Glutamatergic neuron (in vitro differentiated cells): Measurements from ENCODE around the gene JARID2. TPM values are rescaled to one million over a fixed set of nuclear protein-coding genes. Genes with fewer than 3 reads are reported as not detected.

Experiments used
- DNase-seq: peaks from one replicate; pipeline ENCODE4 v3.0.0; 2022
- H3K27ac Mint-ChIP-seq: one replicate; pipeline ENCODE4 v1.8.0; 2020; ENCODE audit warnings: mild to moderate bottlenecking, mixed read lengths, inconsistent platforms; ENCODE audit not compliant: unreplicated experiment
- H3K27me3 Mint-ChIP-seq: one replicate; pipeline ENCODE4 v1.8.0; 2020; ENCODE audit warnings: mild to moderate bottlenecking, moderate library complexity, mixed read lengths, inconsistent platforms; ENCODE audit not compliant: unreplicated experiment
- H3K36me3 Mint-ChIP-seq: one replicate; pipeline ENCODE4 v1.8.0; 2020; ENCODE audit warnings: mild to moderate bottlenecking, mixed read lengths, inconsistent platforms; ENCODE audit not compliant: unreplicated experiment
- H3K4me1 Mint-ChIP-seq: one replicate; pipeline ENCODE4 v1.8.0; 2020; ENCODE audit warnings: mild to moderate bottlenecking, low read depth, mixed read lengths, inconsistent platforms; ENCODE audit not compliant: unreplicated experiment
- H3K4me3 Mint-ChIP-seq: one replicate; pipeline ENCODE4 v1.8.0; 2020; ENCODE audit warnings: mild to moderate bottlenecking, mixed read lengths, inconsistent platforms; ENCODE audit not compliant: unreplicated experiment
- H3K9me3 Mint-ChIP-seq: one replicate; pipeline ENCODE4 v1.8.0; 2020; ENCODE audit warnings: mild to moderate bottlenecking, moderate library complexity, mixed read lengths, inconsistent platforms; ENCODE audit not compliant: unreplicated experiment
- total RNA-seq: library from RNA; stranded (reverse); fragmentation: NEBNext Ultra II Directional; extraction: Animal tissue kit (Norgen Biotek cat#: 25700); gene quantifications from one replicate; pipeline ENCODE4 v1.2.1, GENCODE V29; 2021; ENCODE audit not compliant: unreplicated experiment
- TF ChIP-seq, protein P1 (sequence below): fragments of 200-600 bp; sonication (generic); IDR thresholded peaks from one replicate; pipeline ENCODE4 v1.5.0; 2021; ENCODE audit not compliant: partially characterized antibody, unreplicated experiment

Gene JARID2
- total RNA-seq, 1 donor from 2014 or later = 83.8 TPM

- TF ChIP-seq, protein P1, sequence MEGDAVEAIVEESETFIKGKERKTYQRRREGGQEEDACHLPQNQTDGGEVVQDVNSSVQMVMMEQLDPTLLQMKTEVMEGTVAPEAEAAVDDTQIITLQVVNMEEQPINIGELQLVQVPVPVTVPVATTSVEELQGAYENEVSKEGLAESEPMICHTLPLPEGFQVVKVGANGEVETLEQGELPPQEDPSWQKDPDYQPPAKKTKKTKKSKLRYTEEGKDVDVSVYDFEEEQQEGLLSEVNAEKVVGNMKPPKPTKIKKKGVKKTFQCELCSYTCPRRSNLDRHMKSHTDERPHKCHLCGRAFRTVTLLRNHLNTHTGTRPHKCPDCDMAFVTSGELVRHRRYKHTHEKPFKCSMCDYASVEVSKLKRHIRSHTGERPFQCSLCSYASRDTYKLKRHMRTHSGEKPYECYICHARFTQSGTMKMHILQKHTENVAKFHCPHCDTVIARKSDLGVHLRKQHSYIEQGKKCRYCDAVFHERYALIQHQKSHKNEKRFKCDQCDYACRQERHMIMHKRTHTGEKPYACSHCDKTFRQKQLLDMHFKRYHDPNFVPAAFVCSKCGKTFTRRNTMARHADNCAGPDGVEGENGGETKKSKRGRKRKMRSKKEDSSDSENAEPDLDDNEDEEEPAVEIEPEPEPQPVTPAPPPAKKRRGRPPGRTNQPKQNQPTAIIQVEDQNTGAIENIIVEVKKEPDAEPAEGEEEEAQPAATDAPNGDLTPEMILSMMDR = no peak
- Mint-ChIP-seq H3K36me3 (no peaks in the 10 kb centered on the region), H3K27ac (no peak overlapping the region), H3K4me3 (no peak overlapping the region), H3K9me3 (peaks cover 9% of the 10 kb centered on the region), H3K4me1 (peaks cover 44% of the 10 kb centered on the region), H3K27me3 (peaks cover 16% of the 10 kb centered on the region)
- no peak for DNase-seq
Measured at GRCh38 chr6:15504040-15504495, 258.2 kb downstream of the JARID2 start.

- Mint-ChIP-seq H3K27me3 (peaks cover 14% of the 10 kb centered on the region), H3K4me3 (no peak overlapping the region), H3K9me3 (peaks cover 10% of the 10 kb centered on the region), H3K27ac (no peak overlapping the region), H3K4me1 (peaks cover 39% of the 10 kb centered on the region), H3K36me3 (no peaks in the 10 kb centered on the region)
- TF ChIP-seq, protein P1 = no peak
- no peak for DNase-seq
Measured at GRCh38 chr6:15504581-15505350, 258.9 kb downstream of the JARID2 start.

DNA sequence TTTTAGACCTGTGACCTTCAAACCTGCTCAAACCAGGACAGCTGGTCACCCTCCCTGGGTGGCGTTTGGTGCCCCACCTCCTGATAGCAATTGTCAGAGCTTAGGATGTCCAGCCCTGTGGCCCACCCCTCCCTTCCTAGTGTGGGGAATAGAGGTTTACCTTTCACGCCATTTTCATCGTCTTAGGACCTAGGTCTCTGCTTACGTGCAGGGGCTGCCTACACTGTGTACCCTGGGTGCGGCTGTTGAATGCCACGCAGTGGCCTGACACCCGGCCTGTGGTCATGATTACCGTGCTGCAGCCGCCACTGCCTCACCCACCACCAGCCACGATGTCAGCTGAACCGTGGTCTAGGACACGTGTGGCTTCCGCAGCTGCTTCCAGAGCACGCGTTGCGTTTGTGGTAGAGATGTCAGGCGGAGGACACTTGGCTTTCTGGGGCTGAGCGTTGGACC, 259.6 kb downstream of the JARID2 start:
- TF ChIP-seq, protein P1 = no peak
- Mint-ChIP-seq H3K27me3 (peaks cover 11% of the 10 kb centered on the region), H3K4me3 (no peak overlapping the region), H3K27ac (no peak overlapping the region), H3K36me3 (no peaks in the 10 kb centered on the region), H3K9me3 (peaks cover 10% of the 10 kb centered on the region), H3K4me1 (peaks cover 34% of the 10 kb centered on the region)
- DNase-seq = no peak

GRCh38 chr6:15506066-15506465, 260.2 kb downstream of the JARID2 start:
- H3K4me1 Mint-ChIP-seq = peaks cover 30% of the 10 kb centered on the region
- DNase-seq = no peak
- no peak overlapping the region for H3K4me3 Mint-ChIP-seq
- peak overlapping the region; percentile 5 for H3K27ac Mint-ChIP-seq
- TF ChIP-seq, protein P1 = no peak
- H3K36me3 Mint-ChIP-seq = no peaks in the 10 kb centered on the region
- H3K9me3 Mint-ChIP-seq = peaks cover 10% of the 10 kb centered on the region
- H3K27me3 Mint-ChIP-seq = peaks cover 13% of the 10 kb centered on the region

GRCh38 chr6:15507221-15507620, 261.4 kb downstream of the JARID2 start:
- Mint-ChIP-seq H3K27ac (no peak overlapping the region), H3K4me1 (peaks cover 21% of the 10 kb centered on the region), H3K4me3 (no peak overlapping the region), H3K9me3 (peaks cover 10% of the 10 kb centered on the region), H3K27me3 (peaks cover 16% of the 10 kb centered on the region), H3K36me3 (peaks cover 3% of the 10 kb centered on the region)
- DNase-seq = no peak
- TF ChIP-seq, protein P1 = no peak
